Adrenal gland (tissue), 5 donors: ENCODE measurements around the gene CKS1B.

Experiments used
- CTCF ChIP-seq, 6 experiments: fragments of 450-650 bp in 4 of 6; fragments of 200-600 bp in 2 of 6; sonication (generic) in 1 of 6; IDR thresholded peaks; 1 replicate in 5 of 6; 2 replicates in 1 of 6; pipeline versions ENCODE4 v1.5.1 to v1.8.0; 2016 to 2021; ENCODE audit warnings: antibody characterized with exemption in 6 of 6, mild to moderate bottlenecking in 2 of 6, moderate library complexity in 1 of 6
- POLR2A ChIP-seq, 2 donors: fragments of 450-650 bp; IDR thresholded peaks; one replicate each; pipeline ENCODE4 v1.6.1; 2017; ENCODE audit warnings: antibody characterized with exemption in 2 of 2, mild to moderate bottlenecking in 2 of 2, moderate library complexity in 1 of 2
- donor health status: DM: no; HTN: no; CAD: no.

GRCh38 chr1:154992721-154993571 lies 18.5 kb downstream of the CKS1B start:
- TF ChIP-seq CTCF (IDR thresholded peaks at IDR 0.05), result no peak
- TF ChIP-seq POLR2A (IDR thresholded peaks at IDR 0.05), result no peak
